Mesendoderm (in vitro differentiated cells): Measurements from ENCODE around the gene ADAMTSL1.

ENCODE experiments used
- small RNA-seq: library from polyadenylated mRNA; stranded (forward); fragments of <200 nt; extraction: miRNeasy Mini kit (QIAGEN cat#:217004); gene quantifications from one replicate; pipeline ENCODE3, GENCODE V24; 2013; ENCODE audit not compliant: insufficient read depth

ADAMTSL1 gene

Small RNAs within 50 kb of the gene (small RNA-seq; reads per million reads assigned to genes)
- gene MIR3152: 3.2 reads per million, percentile 50 among the genes with 10 or more reads in this experiment
